ENCODE data around the gene REXO1.

Gene REXO1

DNA sequence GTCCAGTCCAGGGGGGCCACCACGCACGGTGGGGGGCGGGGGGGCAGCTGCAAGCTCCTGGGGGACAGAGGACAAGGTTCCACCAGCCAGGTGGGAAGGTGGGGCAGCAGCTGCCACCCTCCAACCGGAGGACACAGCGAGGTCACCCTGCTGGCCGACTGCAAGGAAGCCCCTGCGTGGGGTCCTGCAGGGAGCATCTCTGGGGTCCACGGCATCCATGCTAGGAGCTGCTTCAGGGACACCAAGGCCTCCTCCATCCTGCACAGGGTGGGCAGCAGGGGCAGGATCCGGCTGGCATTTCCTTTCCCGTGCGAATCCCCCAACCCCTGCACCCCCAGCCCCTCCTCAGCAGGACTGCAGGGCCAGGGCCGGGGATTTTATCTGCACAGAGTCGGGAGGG, 23.3 kb upstream of the REXO1 start:
- no peak for DNase-seq (ENCODE audit: extremely low read depth, low read depth)
- TF ChIP-seq, protein P1, sequence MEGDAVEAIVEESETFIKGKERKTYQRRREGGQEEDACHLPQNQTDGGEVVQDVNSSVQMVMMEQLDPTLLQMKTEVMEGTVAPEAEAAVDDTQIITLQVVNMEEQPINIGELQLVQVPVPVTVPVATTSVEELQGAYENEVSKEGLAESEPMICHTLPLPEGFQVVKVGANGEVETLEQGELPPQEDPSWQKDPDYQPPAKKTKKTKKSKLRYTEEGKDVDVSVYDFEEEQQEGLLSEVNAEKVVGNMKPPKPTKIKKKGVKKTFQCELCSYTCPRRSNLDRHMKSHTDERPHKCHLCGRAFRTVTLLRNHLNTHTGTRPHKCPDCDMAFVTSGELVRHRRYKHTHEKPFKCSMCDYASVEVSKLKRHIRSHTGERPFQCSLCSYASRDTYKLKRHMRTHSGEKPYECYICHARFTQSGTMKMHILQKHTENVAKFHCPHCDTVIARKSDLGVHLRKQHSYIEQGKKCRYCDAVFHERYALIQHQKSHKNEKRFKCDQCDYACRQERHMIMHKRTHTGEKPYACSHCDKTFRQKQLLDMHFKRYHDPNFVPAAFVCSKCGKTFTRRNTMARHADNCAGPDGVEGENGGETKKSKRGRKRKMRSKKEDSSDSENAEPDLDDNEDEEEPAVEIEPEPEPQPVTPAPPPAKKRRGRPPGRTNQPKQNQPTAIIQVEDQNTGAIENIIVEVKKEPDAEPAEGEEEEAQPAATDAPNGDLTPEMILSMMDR (IDR thresholded peaks at IDR 0.05; ENCODE audit: low read depth, low read length) = no peak

DNA sequence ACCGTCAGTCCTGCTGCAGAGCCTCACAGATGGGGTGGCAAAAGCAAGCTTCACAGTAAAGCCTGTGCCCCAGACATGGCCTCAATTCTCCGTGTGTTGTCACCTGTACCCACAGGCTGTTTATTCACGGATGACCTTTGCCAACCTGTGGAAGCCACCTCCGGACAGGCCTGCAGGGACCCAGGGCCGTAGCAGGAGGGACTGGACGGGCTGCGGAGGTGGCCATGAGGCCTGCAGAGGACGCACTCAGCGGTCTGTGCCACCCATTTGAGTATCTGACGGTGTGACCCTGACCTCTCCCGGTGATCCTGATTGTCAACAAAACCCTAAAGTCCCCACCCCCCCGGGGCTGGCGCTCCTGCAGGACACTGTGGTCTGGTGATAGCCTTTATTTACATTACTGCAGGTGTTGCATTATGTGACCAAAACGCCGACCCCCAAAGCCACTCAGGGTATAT, 22.9 kb upstream of the REXO1 start:
- TF ChIP-seq, protein P1 (IDR thresholded peaks at IDR 0.05; ENCODE audit: low read depth, low read length) = no peak
- DNase-seq (ENCODE audit: extremely low read depth, low read depth) = no peak

GRCh38 chr19:1868971-1869370, 20.7 kb upstream of the REXO1 start:
- no peak for DNase-seq (ENCODE audit: extremely low read depth, low read depth)
- TF ChIP-seq, protein P1 (IDR thresholded peaks at IDR 0.05; ENCODE audit: low read depth, low read length) = no peak

DNA sequence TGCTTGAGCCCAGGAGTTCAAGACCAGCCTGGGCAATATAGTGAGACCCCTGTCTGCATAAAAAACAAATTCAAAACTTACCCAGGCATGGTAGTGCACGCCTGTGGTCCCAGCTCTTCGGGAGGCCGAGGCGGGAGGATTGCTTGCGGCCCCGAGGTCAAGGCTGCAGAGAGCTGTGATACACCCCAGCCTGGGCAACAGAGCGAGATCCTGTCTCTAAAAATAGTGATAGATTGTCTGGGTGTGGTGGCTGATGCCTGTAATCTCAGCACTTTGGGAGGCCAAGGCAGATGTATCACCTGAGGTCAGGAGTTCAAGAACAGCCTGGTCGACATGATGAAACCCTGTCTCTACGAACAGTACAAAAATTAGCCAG, 19.1 kb upstream of the REXO1 start:
- DNase-seq (ENCODE audit: extremely low read depth, low read depth) = no peak
- TF ChIP-seq, protein P1 (IDR thresholded peaks at IDR 0.05; ENCODE audit: low read depth, low read length) = no peak

GRCh38 chr19:1866693-1867348, 18.5 kb upstream of the REXO1 start:
- DNase-seq (ENCODE audit: extremely low read depth, low read depth) = no peak
- TF ChIP-seq, protein P1 (IDR thresholded peaks at IDR 0.05; ENCODE audit: low read depth, low read length) = no peak

DNA sequence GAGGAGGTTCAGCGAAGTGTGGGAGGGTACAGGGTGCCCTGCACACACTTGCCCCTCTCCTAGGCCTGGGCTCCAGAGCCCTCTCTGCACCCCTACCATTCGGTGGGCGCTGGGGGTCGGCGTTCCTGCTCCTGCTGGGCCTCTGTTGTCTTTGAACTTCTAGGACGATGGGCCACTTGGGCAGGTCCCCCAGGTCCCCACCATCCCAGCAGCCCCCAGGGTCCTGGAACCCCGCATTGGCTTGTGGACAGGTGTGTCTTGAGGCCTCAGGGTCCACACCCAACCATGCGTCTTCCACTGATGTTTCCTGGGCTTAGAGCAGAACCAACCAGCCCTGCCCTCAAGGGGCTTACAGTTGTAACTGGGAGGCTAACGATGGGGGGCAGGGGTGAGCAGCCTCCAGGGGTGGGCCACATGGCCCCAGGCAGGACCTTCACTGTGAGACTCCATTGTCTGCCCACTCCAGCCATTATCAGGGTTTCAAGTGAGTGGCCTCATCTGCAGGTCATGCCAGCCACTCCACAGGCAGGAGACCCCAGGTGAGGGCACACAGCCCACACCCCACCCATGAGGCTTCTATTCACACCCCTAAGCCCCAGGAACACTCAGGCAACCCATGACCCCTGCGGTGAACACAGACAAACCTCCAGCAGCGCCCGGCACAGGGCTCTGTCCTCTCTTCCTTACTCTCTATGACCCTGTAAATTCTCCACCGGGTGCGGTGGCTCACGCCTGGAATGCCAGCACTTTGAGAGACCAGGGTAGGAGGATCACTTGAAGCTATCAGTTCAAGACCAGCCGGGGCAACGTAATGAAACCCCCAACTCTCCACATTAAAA, 17.1 kb upstream of the REXO1 start:
- TF ChIP-seq, protein P1 (IDR thresholded peaks at IDR 0.05; ENCODE audit: low read depth, low read length) = no peak
- no peak for DNase-seq (ENCODE audit: extremely low read depth, low read depth)

DNA sequence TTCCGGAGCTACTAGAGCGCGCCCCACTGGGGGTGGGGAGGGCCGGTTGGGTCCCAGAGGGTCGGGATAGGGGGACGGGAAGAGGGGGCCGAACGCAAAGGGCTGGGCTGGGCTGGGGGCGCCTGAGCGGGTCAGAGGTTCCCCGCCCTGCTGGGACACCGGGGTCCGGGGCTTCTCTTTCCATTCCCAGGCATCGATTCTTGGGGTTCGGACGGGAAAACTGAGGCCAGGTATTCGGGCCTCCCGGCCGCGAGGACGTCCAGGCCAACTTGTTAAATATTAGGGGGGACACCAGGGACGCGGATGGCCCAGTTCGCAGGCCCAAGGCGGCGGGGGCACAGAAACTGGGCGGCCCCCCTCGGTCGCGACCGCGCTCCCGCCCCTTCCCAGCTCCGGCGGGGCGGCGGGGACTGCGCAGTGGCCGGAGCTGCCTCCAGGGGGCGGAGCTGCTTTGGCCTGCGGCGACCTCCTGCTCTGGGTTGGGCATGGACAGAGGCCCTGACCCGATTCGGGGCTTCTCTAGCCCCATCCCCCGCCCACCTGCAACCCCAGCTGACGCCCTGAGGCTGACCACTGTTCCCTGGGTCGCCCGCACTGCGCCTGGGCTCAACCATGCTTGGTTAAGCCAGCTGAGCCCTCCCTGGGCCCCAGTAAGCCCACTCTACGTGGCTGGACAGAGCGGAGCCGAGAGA, 16.3 kb upstream of the REXO1 start:
- no peak for DNase-seq (ENCODE audit: extremely low read depth, low read depth)
- TF ChIP-seq, protein P1 (IDR thresholded peaks at IDR 0.05; ENCODE audit: low read depth, low read length) = peak; percentile 62

Data from AG09319 (cell line).